H1 (cell line): Measurements from ENCODE around the gene PGM1. TPM values are rescaled to one million over a fixed set of nuclear protein-coding genes. Genes with fewer than 3 reads are reported as not detected.

Source experiments
- CTCF ChIA-PET: fragments of 300-600 bp; sonication (Branson Sonifier 250); formaldehyde crosslinking; loops from one replicate; lab custom pipeline; 2021; ENCODE audit not compliant: partially characterized antibody; lab: Charles Lee
- POLR2A ChIA-PET: fragments of 300-600 bp; sonication (Branson Sonifier 250); formaldehyde crosslinking; loops from one replicate; lab custom pipeline; 2021; ENCODE audit warnings: inconsistent platforms; ENCODE audit not compliant: partially characterized antibody; lab: Charles Lee
- DNase-seq, 2 experiments: peaks; one replicate each; pipeline versions ENCODE4 v3.0.0 to v3.0.0-alpha.2; 2010 to 2022; ENCODE audit warnings: low spot score in 2 of 2, low read depth in 1 of 2, mixed read lengths in 1 of 2
- FAIRE-seq: peaks from 2 replicates; lab custom pipeline; 2011; peaks lifted over from hg19 to GRCh38; lab: Jason Lieb, UNC
- H2AFZ ChIP-seq: 2 replicates; pipeline ENCODE4 v1.8.1; 2012; ENCODE audit warnings: low read length, inconsistent platforms
- H2AK5ac ChIP-seq: 2 replicates; pipeline ENCODE4 v1.6.1; 2013; ENCODE audit warnings: low read depth, low read length
- H2BK120ac ChIP-seq: replicated peaks from 2 replicates; pipeline ENCODE3; 2013; ENCODE audit warnings: low read depth, low read length, inconsistent platforms
- H2BK12ac ChIP-seq: 2 replicates; pipeline ENCODE4 v1.6.1; 2013; ENCODE audit warnings: low read depth, low read length
- H2BK15ac ChIP-seq: 2 replicates; pipeline ENCODE4 v1.6.1; 2013; ENCODE audit warnings: low read length
- H2BK20ac ChIP-seq: 2 replicates; pipeline ENCODE4 v1.6.1; 2013; ENCODE audit warnings: low read length
- H2BK5ac ChIP-seq: 2 replicates; pipeline ENCODE4 v1.6.1; 2013; ENCODE audit warnings: low read depth, low read length
- H3K14ac ChIP-seq: 2 replicates; pipeline ENCODE4 v1.6.1; 2013; ENCODE audit warnings: inconsistent platforms; ENCODE audit not compliant: insufficient read length
- H3K18ac ChIP-seq: 2 replicates; pipeline ENCODE4 v1.6.1; 2013; ENCODE audit warnings: low read length; ENCODE audit errors: extremely low read depth
- H3K23ac ChIP-seq: 2 replicates; pipeline ENCODE4 v1.6.1; 2013; ENCODE audit warnings: inconsistent platforms; ENCODE audit not compliant: insufficient read length
- H3K23me2 ChIP-seq: 2 replicates; pipeline ENCODE4 v1.6.1; 2013; ENCODE audit warnings: low read depth, low read length
- H3K27ac ChIP-seq: 2 replicates; pipeline ENCODE4 v1.6.1; 2011; ENCODE audit warnings: low read depth, low read length, inconsistent platforms
- H3K27me3 ChIP-seq, 4 experiments: replicated peaks in 1 of 4; 1 replicate in 1 of 4; 2 replicates in 3 of 4; pipeline versions ENCODE4 v1.6.1 to v1.8.1; 2011 to 2013; ENCODE audit warnings: low read length in 3 of 4, mild to moderate bottlenecking in 3 of 4, inconsistent platforms in 2 of 4, mixed read lengths in 2 of 4, moderate library complexity in 1 of 4; ENCODE audit not compliant: control insufficient read depth in 3 of 4, insufficient read depth in 3 of 4; ENCODE audit errors: extremely low read depth in 1 of 4
- H3K36me3 ChIP-seq, 4 experiments: 2 replicates each; pipeline versions ENCODE4 v1.6.1 to v1.8.1; 2011 to 2013; ENCODE audit warnings: mild to moderate bottlenecking in 4 of 4, low read length in 3 of 4, moderate library complexity in 2 of 4, control low read depth in 1 of 4, inconsistent platforms in 1 of 4; ENCODE audit not compliant: insufficient read depth in 4 of 4, control insufficient read depth in 2 of 4
- H3K4ac ChIP-seq: replicated peaks from 2 replicates; pipeline ENCODE3; 2013; ENCODE audit warnings: low read length, low read depth, mixed read lengths, inconsistent platforms; ENCODE audit not compliant: insufficient read length
- H3K4me1 ChIP-seq, 4 experiments: replicated peaks in 1 of 4; 1 replicate in 1 of 4; 2 replicates in 3 of 4; pipeline versions ENCODE4 v1.6.1 to v1.8.1; 2011 to 2013; ENCODE audit warnings: low read length in 3 of 4, inconsistent platforms in 2 of 4, mixed read lengths in 1 of 4; ENCODE audit not compliant: insufficient read depth in 4 of 4, control insufficient read depth in 3 of 4
- H3K4me2 ChIP-seq, 2 experiments: 2 replicates each; pipeline versions ENCODE4 v1.6.1 to v1.8.1; 2011 to 2013; ENCODE audit warnings: low read depth in 2 of 2, low read length in 2 of 2, control low read depth in 1 of 2, inconsistent platforms in 1 of 2, mild to moderate bottlenecking in 1 of 2; ENCODE audit not compliant: insufficient read depth in 1 of 2
- H3K4me3 ChIP-seq, 4 experiments: fragments of 200-600, 300-600 bp in 1 of 4; sonication (generic), shearing (Covaris generic), sonication (Bioruptor Twin) in 1 of 4; 2 replicates each; pipeline versions ENCODE4 v1.5.1 to v1.8.1; 2011 to 2016; ENCODE audit warnings: low read length in 4 of 4, low read depth in 3 of 4, control low read depth in 2 of 4, inconsistent platforms in 2 of 4, mild to moderate bottlenecking in 2 of 4, mixed read lengths in 1 of 4, moderate library complexity in 1 of 4; ENCODE audit not compliant: insufficient read depth in 2 of 4; ENCODE audit errors: extremely low read depth in 1 of 4
- H3K56ac ChIP-seq: replicated peaks from 2 replicates; pipeline ENCODE3; 2013; ENCODE audit warnings: low read depth, mild to moderate bottlenecking, mixed read lengths, low read length, inconsistent platforms; ENCODE audit not compliant: insufficient read length
- H3K79me1 ChIP-seq: 2 replicates; pipeline ENCODE4 v1.6.1; 2013; ENCODE audit warnings: low read depth, low read length, control low read depth
- H3K79me2 ChIP-seq, 2 experiments: 2 replicates each; pipeline versions ENCODE4 v1.6.1 to v1.8.1; 2012 to 2013; ENCODE audit warnings: low read length in 2 of 2, mild to moderate bottlenecking in 2 of 2, inconsistent platforms in 1 of 2; ENCODE audit not compliant: insufficient read depth in 2 of 2, control insufficient read depth in 1 of 2
- H3K9ac ChIP-seq, 4 experiments: replicated peaks in 1 of 4; 1 replicate in 1 of 4; 2 replicates in 3 of 4; pipeline versions ENCODE4 v1.6.1 to v1.8.1; 2011 to 2013; ENCODE audit warnings: low read depth in 3 of 4, low read length in 3 of 4, control low read depth in 2 of 4, mild to moderate bottlenecking in 2 of 4, moderate library complexity in 2 of 4, inconsistent platforms in 1 of 4; ENCODE audit errors: extremely low read depth in 1 of 4
- H3K9me3 ChIP-seq, 2 experiments: 2 replicates each; pipeline versions ENCODE4 v1.6.1 to v1.8.1; 2012 to 2013; ENCODE audit warnings: mild to moderate bottlenecking in 2 of 2, moderate library complexity in 2 of 2, control low read depth in 1 of 2, inconsistent platforms in 1 of 2, low read depth in 1 of 2, low read length in 1 of 2, mixed read lengths in 1 of 2; ENCODE audit not compliant: insufficient read depth in 2 of 2
- H4K20me1 ChIP-seq, 2 experiments: replicated peaks in 1 of 2; 2 replicates each; pipeline versions ENCODE3 to v1.8.1; 2011 to 2013; ENCODE audit warnings: inconsistent platforms in 2 of 2, low read length in 2 of 2, mild to moderate bottlenecking in 1 of 2; ENCODE audit not compliant: insufficient read depth in 2 of 2, control insufficient read depth in 1 of 2
- H4K5ac ChIP-seq: 2 replicates; pipeline ENCODE4 v1.6.1; 2013; ENCODE audit warnings: low read length, low read depth, mixed read lengths, inconsistent platforms; ENCODE audit not compliant: insufficient read length
- H4K8ac ChIP-seq: 2 replicates; pipeline ENCODE4 v1.8.0; 2013; ENCODE audit warnings: mild to moderate bottlenecking, moderate library complexity, low read length, inconsistent platforms; ENCODE audit not compliant: insufficient read depth; ENCODE audit errors: extremely low read depth
- H4K91ac ChIP-seq: replicated peaks from 2 replicates; pipeline ENCODE3; 2013; ENCODE audit warnings: low read length, mixed read lengths, inconsistent platforms; ENCODE audit not compliant: insufficient read length
- ASH2L ChIP-seq: fragments of 200-600, 300-600 bp; sonication (generic); IDR thresholded peaks from one replicate; pipeline ENCODE4 v1.7.1; 2017; ENCODE audit warnings: low read length
- BACH1 ChIP-seq: IDR thresholded peaks from 2 replicates; pipeline ENCODE4 v1.6.1; 2012; ENCODE audit warnings: low read length, improper control_type of control experiment
- GTF2F1 ChIP-seq: IDR thresholded peaks from 2 replicates; pipeline ENCODE4 v1.6.1; 2012; ENCODE audit warnings: low read depth, low read length, improper control_type of control experiment, borderline replicate concordance
- HDAC2 ChIP-seq, 2 experiments: fragments of 300-600 bp in 1 of 2; sonication (generic) in 1 of 2; IDR thresholded peaks; 2 replicates each; pipeline ENCODE4 v1.6.1; 2011 to 2012; ENCODE audit warnings: low read depth in 2 of 2, low read length in 2 of 2, mild to moderate bottlenecking in 2 of 2, moderate library complexity in 2 of 2, borderline replicate concordance in 1 of 2, inconsistent platforms in 1 of 2
- KDM4A ChIP-seq: IDR thresholded peaks from one replicate; pipeline ENCODE4 v1.7.1; 2012; ENCODE audit warnings: low read depth, mild to moderate bottlenecking, moderate library complexity, low read length, inconsistent platforms; ENCODE audit not compliant: severe bottlenecking
- SRF ChIP-seq: IDR thresholded peaks from 2 replicates; pipeline ENCODE4 v1.6.1; 2011; ENCODE audit warnings: mild to moderate bottlenecking, low read depth, low read length, moderate library complexity
- YY1 ChIP-seq: IDR thresholded peaks from 2 replicates; pipeline ENCODE4 v1.6.1; 2011; ENCODE audit warnings: low read depth, mild to moderate bottlenecking, low read length
- WGBS, 2 experiments: shearing (Covaris generic) in 1 of 2; methylation state at CpG; one replicate each; pipeline versions ENCODE4 v1.1.6 to v1.1.7; 2013 to 2015; ENCODE audit warnings: low lambda C conversion rate in 2 of 2, mixed read lengths in 2 of 2, inconsistent platforms in 1 of 2, low coverage in 1 of 2, missing lambda C conversion rate in 1 of 2; ENCODE audit not compliant: insufficient replicate concordance in 2 of 2, insufficient coverage in 1 of 2, insufficient read length in 1 of 2; ENCODE audit errors: extremely low coverage in 1 of 2, missing lambda C conversion rate in 1 of 2; 5-methylcytosine and 5-hydroxymethylcytosine counted together
- polyA plus RNA-seq, 7 experiments: library from polyadenylated mRNA; depleted of rRNA in 3 of 7; stranded (reverse) in 5 of 7; unstranded in 2 of 7; fragments of >200 nt in 5 of 7; fragments of 200-250 nt in 2 of 7; gene quantifications; 1 replicate in 5 of 7; 2 replicates in 1 of 7; 4 replicates in 1 of 7; pipeline versions ENCODE4 v1.2.1 to v1.2.3, GENCODE V29; 2011 to 2013; ENCODE audit warnings: missing spikeins in 2 of 7, mixed read lengths in 2 of 7
- total RNA-seq: library from RNA; stranded (reverse); fragmentation: NEBNext Ultra II Directional; extraction: Animal tissue kit (Norgen Biotek cat#: 25700); gene quantifications from 2 replicates; pipeline ENCODE4 v1.2.1, GENCODE V29; 2021

PGM1 gene
- total and polyA plus RNA-seq, 2 of the 8 experiments (the other 6 are each of a cell fraction or from before 2014, with no cell fraction given), result 33.0 to 65.4 TPM

GRCh38 chr1:63633281-63633680 is 40.1 kb downstream of the PGM1 start:
- H2BK120ac ChIP-seq, result no peak overlapping the region
- no peak overlapping the region for H3K4me2 ChIP-seq
- ChIA-PET POLR2A (no interaction called here), CTCF (interaction anchor here (0.6 to 1.8 kb wide), 7 partner anchors 10 to 616 kb away, joined by 3 to 8 read pairs (median 3); partner anchors contain the start of gene ROR1)
- no peaks in the 10 kb centered on the region for H3K79me1 ChIP-seq
- H3K4ac ChIP-seq, result no peak overlapping the region
- FAIRE-seq (no peak), DNase-seq (no peak)
- peaks cover 2 to 37% (median 7%) of the 10 kb centered on the region in 4 experiments; a peak in 6 of 8 replicates for H3K36me3 ChIP-seq
- H3K9me3 ChIP-seq, result no peaks in the 10 kb centered on the region
- H3K4me1 ChIP-seq, result no peaks in the 10 kb centered on the region
- H4K5ac ChIP-seq, result no peak overlapping the region
- no peak overlapping the region for H2BK5ac ChIP-seq
- no peak overlapping the region for H3K14ac ChIP-seq
- TF ChIP-seq BACH1 (no peak), KDM4A (no peak), GTF2F1 (no peak), YY1 (no peak), HDAC2 (IDR thresholded peaks at IDR 0.05; ENCODE audit: borderline replicate concordance in 1 of 2, low read depth in 2 of 2, low read length in 2 of 2) (no peak), SRF (no peak), ASH2L (no peak)
- H3K79me2 ChIP-seq, result no peaks in the 10 kb centered on the region
- H3K56ac ChIP-seq, result no peak overlapping the region
- H3K4me3 ChIP-seq, result no peak overlapping the region
- no peak overlapping the region for H3K27ac ChIP-seq
- H2AK5ac ChIP-seq, result no peak overlapping the region
- 91% methylated on average over 4 of the region's 4 CpGs; no CpG with 5 or more reads in 1 of the 2 experiments for WGBS, 2 experiments
- H4K20me1 ChIP-seq, result no peaks in the 10 kb centered on the region
- no peak overlapping the region for H4K91ac ChIP-seq
- no peak overlapping the region for H2BK12ac ChIP-seq
- H3K27me3 ChIP-seq, result no peaks in the 10 kb centered on the region
- H3K23me2 ChIP-seq, result no peaks in the 10 kb centered on the region
- no peak overlapping the region for H2BK15ac ChIP-seq
- no peak overlapping the region for H3K9ac ChIP-seq
- H3K18ac ChIP-seq, result no peak overlapping the region
- H3K23ac ChIP-seq, result no peak overlapping the region
- H2AFZ ChIP-seq, result no peak overlapping the region
- H2BK20ac ChIP-seq, result no peak overlapping the region
- no peak overlapping the region for H4K8ac ChIP-seq
